ENCODE data around the gene ADCY1.

- no peak for TF ChIP-seq CTCF (IDR thresholded peaks at IDR 0.05; ENCODE audit: extremely low read depth in 1 of 2, insufficient read depth in 1 of 2, low read depth in 1 of 2, low read length in 2 of 2)
- no peak for TF ChIP-seq POLR2A (IDR thresholded peaks at IDR 0.05; ENCODE audit: low read depth, low read length)
- no peak for TF ChIP-seq EZH2 (IDR thresholded peaks at IDR 0.05; ENCODE audit: borderline replicate concordance, low read depth, low read length, severe bottlenecking)
- TF ChIP-seq POLR2AphosphoS5 (IDR thresholded peaks at IDR 0.05; ENCODE audit: insufficient read depth, low read depth, low read length): no peak
- no peak for TF ChIP-seq JUN (IDR thresholded peaks at IDR 0.05; ENCODE audit: borderline replicate concordance, insufficient read depth, insufficient read length, low read depth)
- no peak for TF ChIP-seq MYC (IDR thresholded peaks at IDR 0.05; ENCODE audit: low read depth, low read length)
- TF ChIP-seq, protein P1, sequence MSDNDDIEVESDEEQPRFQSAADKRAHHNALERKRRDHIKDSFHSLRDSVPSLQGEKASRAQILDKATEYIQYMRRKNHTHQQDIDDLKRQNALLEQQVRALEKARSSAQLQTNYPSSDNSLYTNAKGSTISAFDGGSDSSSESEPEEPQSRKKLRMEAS (IDR thresholded peaks at IDR 0.05; ENCODE audit: insufficient read depth, insufficient read length): no peak
- no peak for TF ChIP-seq FOS (IDR thresholded peaks at IDR 0.05; ENCODE audit: borderline replicate concordance, insufficient read depth, low read length)
Measured at GRCh38 chr7:45566961-45567360, 7.2 kb upstream of the ADCY1 start.

Data from endothelial cell of umbilical vein (primary cell).